C4-2B (cell line): ENCODE measurements around the gene CREBL2.

Experiments used
- H3K27ac ChIP-seq: fragments of 450-650 bp; 2 replicates; pipeline ENCODE4 v1.5.1; 2017
- CTCF ChIP-seq: fragments of 450-650 bp; conservative IDR thresholded peaks from 2 replicates; pipeline ENCODE4 v1.5.1; 2017; ENCODE audit warnings: mild to moderate bottlenecking
- ZFX ChIP-seq: fragments of 450-650 bp; IDR thresholded peaks from 2 replicates; pipeline ENCODE4 v1.6.1; 2017

Gene CREBL2

GRCh38 chr12:12604740-12605139 is 6.9 kb upstream of the CREBL2 start:
- H3K27ac ChIP-seq: no peak overlapping the region
- TF ChIP-seq ZFX (no peak), CTCF (no peak)

DNA sequence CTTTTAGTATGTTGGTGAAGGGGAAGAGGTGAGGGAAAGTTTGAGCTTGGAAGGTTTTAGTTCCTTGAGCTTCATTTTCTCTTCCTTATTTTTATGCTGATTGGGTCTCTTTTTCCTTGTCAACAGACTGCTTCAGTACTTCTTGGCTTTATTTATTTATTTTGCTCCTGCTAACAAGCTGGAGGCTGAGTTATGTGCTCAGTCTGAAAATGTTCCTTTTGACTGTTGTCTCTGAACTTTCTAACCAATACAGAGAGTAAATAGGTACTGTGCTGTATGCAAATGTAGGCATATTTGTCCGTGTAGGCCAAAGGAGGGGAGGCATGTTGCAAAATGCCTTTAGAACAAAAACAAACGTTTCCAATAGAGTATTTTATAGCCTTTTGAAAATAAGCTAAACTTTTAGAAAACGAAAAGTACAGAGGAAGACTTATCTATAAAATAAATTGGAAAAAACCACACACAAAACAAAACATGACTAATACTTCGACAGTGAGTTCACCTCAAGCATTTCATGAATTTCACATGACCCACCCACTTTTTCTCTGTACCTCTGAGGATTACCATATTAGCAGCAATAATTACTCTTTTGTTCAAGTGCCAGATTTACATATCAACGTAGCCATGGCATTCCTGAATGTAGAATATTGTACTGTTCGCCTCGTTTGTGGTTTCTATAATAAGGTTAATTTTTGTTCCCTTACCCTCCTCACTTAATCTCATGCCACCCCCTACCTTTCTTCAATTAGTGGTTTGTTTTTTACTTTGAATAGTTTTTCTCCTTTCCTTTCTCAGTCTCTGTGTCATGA is 4.7 kb upstream of the CREBL2 start:
- TF ChIP-seq CTCF (no peak), ZFX (no peak)
- H3K27ac ChIP-seq: no peak overlapping the region

GRCh38 chr12:12608557-12608957 is 3.1 kb upstream of the CREBL2 start:
- H3K27ac ChIP-seq: no peak overlapping the region
- TF ChIP-seq ZFX (no peak), CTCF (no peak)

GRCh38 chr12:12609692-12610091 is 2.0 kb upstream of the CREBL2 start:
- TF ChIP-seq ZFX (no peak), CTCF (no peak)
- no peak overlapping the region for H3K27ac ChIP-seq

GRCh38 chr12:12610711-12611110 is 965 bp upstream of the CREBL2 start:
- H3K27ac ChIP-seq: peak overlapping the region; percentile 76
- TF ChIP-seq CTCF (no peak), ZFX (no peak)

- TF ChIP-seq ZFX: no peak
- TF ChIP-seq CTCF: no peak
- peak overlapping the region; percentile 76 for H3K27ac ChIP-seq
These were observed 682 bp downstream of the CREBL2 start for GRCh38 chr12:12612358-12612757.

DNA sequence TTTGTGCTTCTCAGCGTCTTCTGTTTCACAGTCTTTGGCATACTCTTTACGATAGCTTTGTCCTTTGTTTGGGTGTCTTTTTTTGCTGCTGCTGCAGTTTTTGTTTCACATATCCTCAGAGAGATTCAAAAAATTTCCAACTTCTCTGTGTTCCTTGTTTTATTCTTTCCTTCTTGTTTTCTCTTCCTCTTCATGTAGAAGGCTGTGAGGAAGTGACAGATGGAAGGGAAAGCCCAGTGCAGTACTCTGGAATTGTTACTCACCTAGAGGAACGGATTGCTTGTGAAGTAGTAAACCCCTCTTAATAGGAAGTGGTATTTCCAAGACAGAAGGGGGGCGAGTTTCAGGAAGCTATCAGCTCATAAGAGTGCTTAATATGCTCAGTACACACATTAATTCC is 1.7 kb downstream of the CREBL2 start:
- H3K27ac ChIP-seq: no peak overlapping the region
- no peak for TF ChIP-seq CTCF
- TF ChIP-seq ZFX: no peak
